ENCODE data around the gene ARHGAP44.
A peak's percentile ranks its signal among the peaks of the same experiment; 100 is the strongest.

ARHGAP44 gene

DNA sequence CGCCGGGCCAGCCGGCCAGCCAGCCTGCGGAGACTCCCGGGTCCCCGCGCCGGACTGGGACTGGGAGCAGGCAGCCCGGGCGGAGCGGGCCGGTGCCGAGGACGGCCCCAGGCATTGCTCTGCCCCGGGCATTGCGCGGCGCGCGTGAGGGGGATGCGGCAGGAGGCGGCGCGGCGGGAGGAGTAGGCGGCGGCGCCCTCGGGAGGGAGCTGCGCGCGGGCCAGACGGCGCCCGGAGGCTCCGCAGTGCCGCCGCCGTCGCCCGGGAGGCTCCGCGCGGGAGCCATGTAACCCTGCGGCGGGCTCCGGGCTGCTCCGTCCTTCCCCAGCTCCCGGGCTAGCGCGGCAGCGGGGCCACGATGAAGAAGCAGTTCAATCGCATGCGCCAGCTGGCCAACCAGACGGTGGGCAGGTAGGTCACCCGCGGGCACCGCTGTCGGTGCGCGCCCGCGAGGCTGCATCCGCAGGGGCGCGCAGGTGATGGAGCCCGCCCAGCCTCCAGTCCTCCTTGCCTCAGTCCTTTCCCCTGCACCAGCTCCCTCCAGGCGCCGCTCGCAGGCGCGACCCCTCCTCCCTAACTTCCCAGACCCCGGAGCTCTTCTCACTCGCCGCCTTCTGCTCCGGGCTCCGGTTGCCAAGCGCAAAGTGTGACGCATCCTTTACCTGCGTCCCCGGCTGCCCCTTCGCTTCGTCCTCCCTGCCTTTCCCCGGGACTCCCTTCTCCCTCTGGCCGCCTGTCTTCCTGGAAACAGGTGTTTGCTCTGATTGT lies at the start of gene ARHGAP44:
ARHGAP44 (plus strand) TSS at position 18 of the 768 bp plus-strand sequence; CDS start at position 359, 341 bp downstream.
- Histone ChIP-seq H3K9ac (ENCODE audit: low read length) (peak within 1 kb of the TSS; percentile 54), H3K4me1 (ENCODE audit: control insufficient read depth, insufficient read depth, low read length) (peaks cover 10% of the 10 kb centered on the region), H3K27ac (ENCODE audit: low read depth, low read length) (no peak within 1 kb of the TSS), H3K36me3 (ENCODE audit: control insufficient read depth, insufficient read depth, low read length) (no peaks in the 10 kb centered on the region), H3K27me3 (ENCODE audit: control insufficient read depth, insufficient read depth, low read length) (peaks cover 23% of the 10 kb centered on the region), H3K9me3 (ENCODE audit: control insufficient read depth, insufficient read depth, low read depth, low read length) (no peaks in the 10 kb centered on the region), H3K4me3 (ENCODE audit: low read depth, low read length) (peak within 1 kb of the TSS; percentile 97)

DNA sequence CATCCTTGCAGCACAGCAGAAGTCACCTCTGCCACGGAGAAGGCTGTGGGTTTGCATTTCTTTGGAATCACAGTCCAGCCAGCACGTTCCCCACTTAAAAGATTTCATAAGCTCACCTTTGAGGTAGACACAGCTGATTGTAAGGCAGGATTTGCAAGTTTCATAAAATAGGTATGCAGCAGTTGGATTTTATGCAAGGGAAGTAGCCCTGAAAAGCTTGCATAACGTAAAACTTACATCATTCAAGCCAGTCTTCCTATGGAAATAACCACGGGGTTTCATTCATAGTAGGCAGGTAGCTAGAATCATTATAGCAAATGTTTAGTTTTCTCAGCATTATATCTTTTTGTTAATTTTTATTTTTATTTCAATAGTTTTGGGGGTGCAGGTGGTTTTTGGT lies 49.8 kb upstream of the ARHGAP44 start:
- Histone ChIP-seq H3K9ac (ENCODE audit: low read length) (no peak overlapping the region), H3K27me3 (ENCODE audit: control insufficient read depth, insufficient read depth, low read length) (no peaks in the 10 kb centered on the region), H3K4me3 (ENCODE audit: low read depth, low read length) (no peak overlapping the region), H3K27ac (ENCODE audit: low read depth, low read length) (no peak overlapping the region), H3K4me1 (ENCODE audit: control insufficient read depth, insufficient read depth, low read length) (peaks cover 6% of the 10 kb centered on the region), H3K9me3 (ENCODE audit: control insufficient read depth, insufficient read depth, low read depth, low read length) (no peaks in the 10 kb centered on the region), H3K36me3 (ENCODE audit: control insufficient read depth, insufficient read depth, low read length) (no peaks in the 10 kb centered on the region; the same call in 1 of the 2 replicates)

DNA sequence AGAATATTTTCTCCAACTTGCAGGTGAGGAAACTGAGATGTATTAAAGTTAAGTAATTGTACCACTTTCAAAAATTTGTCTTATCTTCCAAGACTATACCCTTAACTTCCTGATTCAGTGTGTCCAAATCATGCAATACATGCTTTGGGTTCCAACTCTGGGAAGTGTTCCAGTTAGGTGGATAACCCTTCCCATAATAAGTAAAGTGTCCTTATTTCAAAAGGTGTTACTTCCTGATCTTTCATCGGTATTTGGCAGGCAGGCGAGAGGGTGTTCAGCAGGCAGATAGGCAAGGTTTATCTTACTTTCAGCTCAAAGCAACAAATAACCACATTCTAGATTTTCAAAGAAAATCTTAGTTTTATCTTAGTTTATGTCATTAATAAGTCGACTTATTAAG lies 46.3 kb upstream of the ARHGAP44 start:
- Histone ChIP-seq H3K27me3 (ENCODE audit: control insufficient read depth, insufficient read depth, low read length) (no peaks in the 10 kb centered on the region), H3K27ac (ENCODE audit: low read depth, low read length) (no peak overlapping the region), H3K9ac (ENCODE audit: low read length) (no peak overlapping the region), H3K9me3 (ENCODE audit: control insufficient read depth, insufficient read depth, low read depth, low read length) (no peaks in the 10 kb centered on the region), H3K4me3 (ENCODE audit: low read depth, low read length) (no peak overlapping the region), H3K4me1 (ENCODE audit: control insufficient read depth, insufficient read depth, low read length) (peaks cover 10% of the 10 kb centered on the region), H3K36me3 (ENCODE audit: control insufficient read depth, insufficient read depth, low read length) (no peaks in the 10 kb centered on the region)

GRCh38 chr17:12744298-12744697 lies 45.0 kb upstream of the ARHGAP44 start:
- H3K9me3 ChIP-seq (ENCODE audit: control insufficient read depth, insufficient read depth, low read depth, low read length), result no peaks in the 10 kb centered on the region
- H3K9ac ChIP-seq (ENCODE audit: low read length), result no peak overlapping the region
- no peak overlapping the region for H3K27ac ChIP-seq (ENCODE audit: low read depth, low read length)
- no peaks in the 10 kb centered on the region for H3K27me3 ChIP-seq (ENCODE audit: control insufficient read depth, insufficient read depth, low read length)
- no peak overlapping the region for H3K4me3 ChIP-seq (ENCODE audit: low read depth, low read length)
- no peaks in the 10 kb centered on the region for H3K36me3 ChIP-seq (ENCODE audit: control insufficient read depth, insufficient read depth, low read length)
- peaks cover 10% of the 10 kb centered on the region for H3K4me1 ChIP-seq (ENCODE audit: control insufficient read depth, insufficient read depth, low read length)

DNA sequence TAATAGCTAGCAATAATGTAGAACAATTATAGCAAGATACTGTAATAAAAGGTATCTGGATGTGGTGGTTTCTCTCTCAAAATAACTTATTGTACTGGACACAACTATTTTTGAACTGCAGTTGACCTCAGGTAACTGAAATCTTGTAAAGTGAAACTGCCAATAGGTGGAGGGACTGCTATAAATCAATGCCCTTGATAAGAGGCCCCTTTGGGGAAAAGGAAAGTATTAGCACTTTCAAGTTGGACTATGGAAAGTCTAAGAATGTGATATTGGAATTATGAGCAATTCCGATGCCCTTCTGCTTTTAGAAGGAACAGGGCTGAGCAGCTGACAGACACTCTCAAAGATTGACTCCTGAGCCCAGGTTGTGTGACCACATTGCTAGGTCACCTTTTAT lies 44.5 kb upstream of the ARHGAP44 start:
- Histone ChIP-seq H3K27ac (ENCODE audit: low read depth, low read length) (no peak overlapping the region), H3K27me3 (ENCODE audit: control insufficient read depth, insufficient read depth, low read length) (no peaks in the 10 kb centered on the region), H3K9me3 (ENCODE audit: control insufficient read depth, insufficient read depth, low read depth, low read length) (no peaks in the 10 kb centered on the region), H3K36me3 (ENCODE audit: control insufficient read depth, insufficient read depth, low read length) (no peaks in the 10 kb centered on the region), H3K4me1 (ENCODE audit: control insufficient read depth, insufficient read depth, low read length) (peaks cover 10% of the 10 kb centered on the region), H3K4me3 (ENCODE audit: low read depth, low read length) (no peak overlapping the region), H3K9ac (ENCODE audit: low read length) (no peak overlapping the region)

DNA sequence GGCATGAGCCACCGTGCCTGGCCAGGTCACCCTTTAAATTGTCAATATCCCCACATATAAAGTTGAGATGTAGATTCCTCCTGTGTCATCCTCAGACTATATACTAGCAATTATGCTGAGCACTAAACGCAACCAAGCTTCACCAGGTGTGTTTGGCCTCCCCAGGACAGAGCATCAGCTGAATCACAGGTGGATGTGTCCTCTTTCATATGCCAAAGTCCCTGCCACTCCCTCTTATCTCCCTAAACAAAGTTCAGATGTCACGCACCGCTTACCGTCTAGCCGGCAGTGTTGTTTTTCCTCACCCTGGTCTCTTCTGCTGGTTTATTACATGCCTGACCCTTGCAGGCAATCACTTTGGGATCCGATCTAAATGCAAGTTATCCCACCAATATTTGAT lies 43.8 kb upstream of the ARHGAP44 start:
- H3K36me3 ChIP-seq (ENCODE audit: control insufficient read depth, insufficient read depth, low read length), result no peaks in the 10 kb centered on the region
- H3K27ac ChIP-seq (ENCODE audit: low read depth, low read length), result no peak overlapping the region
- no peaks in the 10 kb centered on the region for H3K27me3 ChIP-seq (ENCODE audit: control insufficient read depth, insufficient read depth, low read length)
- no peak overlapping the region for H3K9ac ChIP-seq (ENCODE audit: low read length)
- H3K9me3 ChIP-seq (ENCODE audit: control insufficient read depth, insufficient read depth, low read depth, low read length), result no peaks in the 10 kb centered on the region
- peaks cover 10% of the 10 kb centered on the region for H3K4me1 ChIP-seq (ENCODE audit: control insufficient read depth, insufficient read depth, low read length)
- no peak overlapping the region for H3K4me3 ChIP-seq (ENCODE audit: low read depth, low read length)

DNA sequence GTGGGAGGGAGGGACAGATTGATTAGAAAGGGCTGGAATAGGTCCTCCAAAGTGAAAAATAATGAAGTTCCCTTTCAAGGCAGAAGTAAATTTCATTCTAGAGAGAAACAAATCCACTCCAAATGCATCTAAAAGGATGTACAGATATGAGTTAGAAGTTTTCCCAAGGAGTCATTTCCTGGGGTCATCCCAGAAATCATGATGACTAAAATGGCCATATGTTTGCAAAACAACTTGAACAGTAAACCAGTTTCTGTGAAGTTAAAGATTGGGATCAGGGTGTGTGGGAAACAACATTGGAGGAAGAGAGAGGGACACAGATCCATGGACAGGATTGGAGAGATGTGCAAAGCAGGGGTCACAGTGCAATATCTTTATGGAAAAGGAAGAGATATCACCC lies 32.5 kb upstream of the ARHGAP44 start:
- Histone ChIP-seq H3K27me3 (ENCODE audit: control insufficient read depth, insufficient read depth, low read length) (no peaks in the 10 kb centered on the region), H3K9ac (ENCODE audit: low read length) (no peak overlapping the region), H3K4me1 (ENCODE audit: control insufficient read depth, insufficient read depth, low read length) (peaks cover 3% of the 10 kb centered on the region; the same call in 1 of the 2 replicates), H3K27ac (ENCODE audit: low read depth, low read length) (no peak overlapping the region), H3K4me3 (ENCODE audit: low read depth, low read length) (no peak overlapping the region), H3K9me3 (ENCODE audit: control insufficient read depth, insufficient read depth, low read depth, low read length) (no peaks in the 10 kb centered on the region), H3K36me3 (ENCODE audit: control insufficient read depth, insufficient read depth, low read length) (no peaks in the 10 kb centered on the region)

GRCh38 chr17:12759090-12759489 lies 30.2 kb upstream of the ARHGAP44 start:
- Histone ChIP-seq H3K27me3 (ENCODE audit: control insufficient read depth, insufficient read depth, low read length) (no peaks in the 10 kb centered on the region), H3K9me3 (ENCODE audit: control insufficient read depth, insufficient read depth, low read depth, low read length) (no peaks in the 10 kb centered on the region), H3K4me1 (ENCODE audit: control insufficient read depth, insufficient read depth, low read length) (peaks cover 3% of the 10 kb centered on the region; the same call in 1 of the 2 replicates), H3K4me3 (ENCODE audit: low read depth, low read length) (no peak overlapping the region), H3K27ac (ENCODE audit: low read depth, low read length) (no peak overlapping the region), H3K9ac (ENCODE audit: low read length) (no peak overlapping the region), H3K36me3 (ENCODE audit: control insufficient read depth, insufficient read depth, low read length) (no peaks in the 10 kb centered on the region)

DNA sequence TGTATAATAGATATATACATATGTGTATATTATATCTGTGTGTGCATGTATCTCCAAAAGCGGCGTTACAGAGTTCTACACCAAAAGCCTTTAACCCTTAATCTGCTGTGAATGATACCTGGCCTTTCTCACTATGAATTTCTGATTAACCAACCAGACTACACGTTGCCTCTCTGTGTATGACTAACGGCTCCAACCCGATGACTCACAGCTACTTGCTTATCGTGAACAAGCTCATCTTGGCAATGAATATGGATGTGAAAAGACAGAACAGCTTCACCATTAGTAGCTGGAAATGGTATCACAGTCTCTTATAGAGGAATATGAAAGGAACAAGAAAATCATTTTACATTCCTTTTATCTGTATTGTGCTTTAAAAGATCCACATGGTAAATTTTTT lies 23.8 kb upstream of the ARHGAP44 start:
- no peaks in the 10 kb centered on the region for H3K36me3 ChIP-seq (ENCODE audit: control insufficient read depth, insufficient read depth, low read length)

GRCh38 chr17:12768255-12768654 lies 21.0 kb upstream of the ARHGAP44 start:
- H3K9me3 ChIP-seq (ENCODE audit: control insufficient read depth, insufficient read depth, low read depth, low read length), result no peaks in the 10 kb centered on the region
- H3K27me3 ChIP-seq (ENCODE audit: control insufficient read depth, insufficient read depth, low read length), result no peaks in the 10 kb centered on the region
- no peak overlapping the region for H3K4me3 ChIP-seq (ENCODE audit: low read depth, low read length)
- no peaks in the 10 kb centered on the region for H3K36me3 ChIP-seq (ENCODE audit: control insufficient read depth, insufficient read depth, low read length)
- no peak overlapping the region for H3K27ac ChIP-seq (ENCODE audit: low read depth, low read length)
- no peaks in the 10 kb centered on the region for H3K4me1 ChIP-seq (ENCODE audit: control insufficient read depth, insufficient read depth, low read length)
- no peak overlapping the region for H3K9ac ChIP-seq (ENCODE audit: low read length)

More for the DNA sequence above, 23.8 kb upstream of the ARHGAP44 start:
- Histone ChIP-seq H3K4me3 (ENCODE audit: low read depth, low read length) (no peak overlapping the region), H3K9me3 (ENCODE audit: control insufficient read depth, insufficient read depth, low read depth, low read length) (no peaks in the 10 kb centered on the region), H3K27me3 (ENCODE audit: control insufficient read depth, insufficient read depth, low read length) (no peaks in the 10 kb centered on the region), H3K4me1 (ENCODE audit: control insufficient read depth, insufficient read depth, low read length) (no peaks in the 10 kb centered on the region), H3K9ac (ENCODE audit: low read length) (no peak overlapping the region), H3K27ac (ENCODE audit: low read depth, low read length) (no peak overlapping the region)

GRCh38 chr17:12769981-12770380 lies 19.3 kb upstream of the ARHGAP44 start:
- Histone ChIP-seq H3K36me3 (ENCODE audit: control insufficient read depth, insufficient read depth, low read length) (no peaks in the 10 kb centered on the region), H3K27ac (ENCODE audit: low read depth, low read length) (no peak overlapping the region), H3K27me3 (ENCODE audit: control insufficient read depth, insufficient read depth, low read length) (no peaks in the 10 kb centered on the region), H3K9ac (ENCODE audit: low read length) (no peak overlapping the region), H3K9me3 (ENCODE audit: control insufficient read depth, insufficient read depth, low read depth, low read length) (no peaks in the 10 kb centered on the region), H3K4me1 (ENCODE audit: control insufficient read depth, insufficient read depth, low read length) (no peaks in the 10 kb centered on the region), H3K4me3 (ENCODE audit: low read depth, low read length) (no peak overlapping the region)

Measured in HUES6 (cell line).